Suprapubic skin (tissue), 4 donors: Measurements from ENCODE around the gene RPL22. TPM values are rescaled to one million over a fixed set of nuclear protein-coding genes. Genes with fewer than 3 reads are reported as not detected.
A peak's percentile ranks its signal among the peaks of the same experiment; 100 is the strongest.

Experiments
- DNase-seq, 2 donors: peaks; one replicate each; pipeline ENCODE4 v3.0.0-alpha.2; 2019; ENCODE audit warnings: low spot score in 2 of 2
- H3K27ac ChIP-seq: fragments of 200-600 bp; sonication (generic); one replicate; pipeline ENCODE4 v1.5.1; 2019
- H3K27me3 ChIP-seq: fragments of 200-600 bp; sonication (generic); one replicate; pipeline ENCODE4 v1.5.1; 2019
- H3K36me3 ChIP-seq: fragments of 200-600 bp; sonication (generic); one replicate; pipeline ENCODE4 v1.5.1; 2019
- H3K4me1 ChIP-seq: fragments of 200-600 bp; sonication (generic); one replicate; pipeline ENCODE4 v1.5.1; 2019
- H3K4me3 ChIP-seq: fragments of 200-600 bp; sonication (generic); one replicate; pipeline ENCODE4 v1.5.1; 2019; ENCODE audit warnings: mild to moderate bottlenecking
- H3K9me3 ChIP-seq: fragments of 200-600 bp; sonication (generic); one replicate; pipeline ENCODE4 v1.5.1; 2019
- CTCF ChIP-seq, 2 donors: fragments of 200-600 bp in 1 of 2; fragments of 450-650 bp in 1 of 2; sonication (generic) in 1 of 2; IDR thresholded peaks; one replicate each; pipeline ENCODE4 v1.5.1; 2016 to 2019; ENCODE audit warnings: antibody characterized with exemption in 2 of 2, mild to moderate bottlenecking in 1 of 2, moderate library complexity in 1 of 2
- EP300 ChIP-seq: sonication (generic); formaldehyde crosslinking; IDR thresholded peaks from one replicate; pipeline ENCODE4 v1.6.1; 2017; ENCODE audit warnings: antibody characterized with exemption
- POLR2A ChIP-seq, 2 donors: fragments of 450-650 bp; IDR thresholded peaks; one replicate each; pipeline ENCODE4 v1.6.1; 2017; ENCODE audit warnings: antibody characterized with exemption in 2 of 2, mild to moderate bottlenecking in 2 of 2, moderate library complexity in 2 of 2
- POLR2AphosphoS5 ChIP-seq, 3 donors: sonication (generic); formaldehyde crosslinking; IDR thresholded peaks; one replicate each; pipeline ENCODE4 v1.6.1; 2017; ENCODE audit warnings: antibody characterized with exemption in 3 of 3
- WGBS: methylation state at CpG from one replicate; pipeline ENCODE4 v1.1.5; 2018; 5-methylcytosine and 5-hydroxymethylcytosine counted together
- total RNA-seq, 4 donors: library from RNA; depleted of rRNA; stranded (reverse); fragments of >200 nt; gene quantifications; one replicate each; pipeline ENCODE4 v1.1.0, GENCODE V29; 2016

RPL22 gene
- total RNA-seq, 4 donors from 2014 or later, result 152 to 206 (median 171) TPM

- no peak for TF ChIP-seq CTCF (IDR thresholded peaks at IDR 0.05)
- TF ChIP-seq POLR2A (IDR thresholded peaks at IDR 0.05), result no peak
- no peak for TF ChIP-seq POLR2AphosphoS5 (IDR thresholded peaks at IDR 0.05)
- no peak for TF ChIP-seq EP300
- no peak overlapping the region for H3K27ac ChIP-seq
- peak overlapping the region; percentile 100 for H3K4me3 ChIP-seq
- DNase-seq, result no peak
- no peaks in the 10 kb centered on the region for H3K9me3 ChIP-seq
- peaks cover 28% of the 10 kb centered on the region for H3K4me1 ChIP-seq
- peaks cover 36% of the 10 kb centered on the region for H3K36me3 ChIP-seq
- H3K27me3 ChIP-seq, result no peaks in the 10 kb centered on the region
- WGBS, result 57% methylated on average over 6 of the region's 6 CpGs
These were observed 1.5 kb downstream of the RPL22 start for GRCh38 chr1:6197746-6198427.

- no peaks in the 10 kb centered on the region for H3K9me3 ChIP-seq
- peaks cover 91% of the 10 kb centered on the region for H3K36me3 ChIP-seq
- no peak overlapping the region for H3K27ac ChIP-seq
- DNase-seq, result no peak
- 80% methylated on average over 1 of the region's 1 CpG for WGBS
- H3K4me3 ChIP-seq, result no peak overlapping the region
- no peaks in the 10 kb centered on the region for H3K27me3 ChIP-seq
- H3K4me1 ChIP-seq, result no peaks in the 10 kb centered on the region
- TF ChIP-seq POLR2A (IDR thresholded peaks at IDR 0.05), result no peak
These were observed 7.4 kb downstream of the RPL22 start for GRCh38 chr1:6191968-6192367.

GRCh38 chr1:6188466-6188865, 10.9 kb downstream of the RPL22 start:
- H3K27ac ChIP-seq, result no peak overlapping the region
- TF ChIP-seq CTCF (IDR thresholded peaks at IDR 0.05) (no peak), EP300 (no peak), POLR2AphosphoS5 (IDR thresholded peaks at IDR 0.05) (no peak)
- no peaks in the 10 kb centered on the region for H3K27me3 ChIP-seq
- H3K9me3 ChIP-seq, result no peaks in the 10 kb centered on the region
- peaks cover 6% of the 10 kb centered on the region for H3K4me1 ChIP-seq
- no peak for DNase-seq
- WGBS, result 68% methylated on average over 8 of the region's 8 CpGs
- H3K36me3 ChIP-seq, result peaks cover 74% of the 10 kb centered on the region
- H3K4me3 ChIP-seq, result no peak overlapping the region

- Histone ChIP-seq H3K9me3 (no peaks in the 10 kb centered on the region), H3K27me3 (peaks cover 1% of the 10 kb centered on the region), H3K27ac (no peak overlapping the region), H3K4me1 (peaks cover 13% of the 10 kb centered on the region), H3K36me3 (peaks cover 51% of the 10 kb centered on the region), H3K4me3 (no peak overlapping the region)
- WGBS, result 71% methylated on average over 10 of the region's 10 CpGs
- no peak for DNase-seq
- TF ChIP-seq EP300 (no peak), POLR2AphosphoS5 (IDR thresholded peaks at IDR 0.05) (no peak), POLR2A (IDR thresholded peaks at IDR 0.05) (no peak), CTCF (IDR thresholded peaks at IDR 0.05) (no peak)
These were observed 13.6 kb downstream of the RPL22 start for GRCh38 chr1:6185635-6186382.

GRCh38 chr1:6185151-6185550, 14.2 kb downstream of the RPL22 start:
- no peak for TF ChIP-seq POLR2A (IDR thresholded peaks at IDR 0.05)
- no peak for TF ChIP-seq EP300
- TF ChIP-seq CTCF (IDR thresholded peaks at IDR 0.05), result no peak
- TF ChIP-seq POLR2AphosphoS5 (IDR thresholded peaks at IDR 0.05), result no peak
- peaks cover 44% of the 10 kb centered on the region for H3K36me3 ChIP-seq
- no peaks in the 10 kb centered on the region for H3K9me3 ChIP-seq
- DNase-seq, result no peak
- H3K4me3 ChIP-seq, result no peak overlapping the region
- WGBS, result 48% methylated on average over 3 of the region's 3 CpGs
- H3K27ac ChIP-seq, result no peak overlapping the region
- H3K4me1 ChIP-seq, result peaks cover 19% of the 10 kb centered on the region
- H3K27me3 ChIP-seq, result peaks cover 8% of the 10 kb centered on the region
